CD4-positive, CD25-positive, alpha-beta regulatory T cell (primary cell): Measurements from ENCODE around the gene MEIS2. TPM values are rescaled to one million over a fixed set of nuclear protein-coding genes. Genes with fewer than 3 reads are reported as not detected.

Source experiments
- ATAC-seq, 2 donors: fragments of 150-1000 bp; cut with Tn5 transposase; one replicate each; pipeline ENCODE4 v1.10.0; 2021; ENCODE audit warnings: low read depth in 2 of 2, moderate number of reproducible peaks in 2 of 2, moderate library complexity in 1 of 2
- DNase-seq, 3 donors: peaks; one replicate each; pipeline versions ENCODE4 v3.0.0 to v3.0.0-alpha.2; 2012 to 2022; ENCODE audit warnings: mixed read lengths in 1 of 3
- H3K27ac ChIP-seq: one replicate; pipeline ENCODE4 v1.7.0; 2013; ENCODE audit warnings: mild to moderate bottlenecking, low read length; ENCODE audit not compliant: insufficient read depth, poor library complexity, severe bottlenecking
- H3K27me3 ChIP-seq: one replicate; pipeline ENCODE4 v1.7.0; 2013; ENCODE audit warnings: low read length; ENCODE audit not compliant: control insufficient read depth, insufficient read depth
- H3K36me3 ChIP-seq: one replicate; pipeline ENCODE4 v1.7.0; 2013; ENCODE audit warnings: mild to moderate bottlenecking, low read length, moderate library complexity; ENCODE audit not compliant: control insufficient read depth, insufficient read depth
- H3K4me1 ChIP-seq: 2 replicates; pipeline ENCODE4 v1.7.0; 2013; ENCODE audit warnings: mild to moderate bottlenecking, low read length; ENCODE audit not compliant: insufficient read depth, control insufficient read depth, poor library complexity, severe bottlenecking
- H3K4me3 ChIP-seq: one replicate; pipeline ENCODE4 v1.7.0; 2013; ENCODE audit warnings: low read depth, mild to moderate bottlenecking, low read length, moderate library complexity
- H3K9me3 ChIP-seq, 2 experiments: 1 replicate in 1 of 2; 2 replicates in 1 of 2; pipeline ENCODE4 v1.7.0; 2013; ENCODE audit warnings: low read length in 2 of 2, mild to moderate bottlenecking in 1 of 2, moderate library complexity in 1 of 2; ENCODE audit not compliant: control insufficient read depth in 2 of 2
- H3K27ac Mint-ChIP-seq, 3 donors: one replicate each; pipeline ENCODE4 v1.8.0; 2020 to 2022; ENCODE audit warnings: mild to moderate bottlenecking in 3 of 3, mixed read lengths in 3 of 3, moderate library complexity in 2 of 3
- H3K27me3 Mint-ChIP-seq: one replicate; pipeline ENCODE4 v1.8.0; 2022; ENCODE audit warnings: mild to moderate bottlenecking, mixed read lengths
- H3K36me3 Mint-ChIP-seq: one replicate; pipeline ENCODE4 v1.8.0; 2020; ENCODE audit warnings: mixed read lengths
- H3K4me1 Mint-ChIP-seq, 4 donors: one replicate each; pipeline ENCODE4 v1.8.0; 2020 to 2022; ENCODE audit warnings: mixed read lengths in 4 of 4, mild to moderate bottlenecking in 1 of 4
- H3K4me3 Mint-ChIP-seq, 4 donors: one replicate each; pipeline ENCODE4 v1.8.0; 2020 to 2022; ENCODE audit warnings: mild to moderate bottlenecking in 4 of 4, mixed read lengths in 4 of 4, moderate library complexity in 3 of 4
- H3K9me3 Mint-ChIP-seq, 7 donors: one replicate each; pipeline ENCODE4 v1.8.0; 2020 to 2022; ENCODE audit warnings: mixed read lengths in 7 of 7, mild to moderate bottlenecking in 3 of 7, moderate library complexity in 2 of 7
- polyA plus RNA-seq, 4 donors: library from polyadenylated mRNA; unstranded; fragments of 300-500 nt; fragmentation: Illumina TruSeq; gene quantifications; one replicate each; pipeline ENCODE4 v1.2.3, GENCODE V29; 2021
- total RNA-seq: library from RNA; stranded (reverse); gene quantifications from one replicate; pipeline ENCODE4 v1.2.3, GENCODE V29; 2022

The MEIS2 gene
- total and polyA plus RNA-seq, 5 donors from 2014 or later = not detected

DNA sequence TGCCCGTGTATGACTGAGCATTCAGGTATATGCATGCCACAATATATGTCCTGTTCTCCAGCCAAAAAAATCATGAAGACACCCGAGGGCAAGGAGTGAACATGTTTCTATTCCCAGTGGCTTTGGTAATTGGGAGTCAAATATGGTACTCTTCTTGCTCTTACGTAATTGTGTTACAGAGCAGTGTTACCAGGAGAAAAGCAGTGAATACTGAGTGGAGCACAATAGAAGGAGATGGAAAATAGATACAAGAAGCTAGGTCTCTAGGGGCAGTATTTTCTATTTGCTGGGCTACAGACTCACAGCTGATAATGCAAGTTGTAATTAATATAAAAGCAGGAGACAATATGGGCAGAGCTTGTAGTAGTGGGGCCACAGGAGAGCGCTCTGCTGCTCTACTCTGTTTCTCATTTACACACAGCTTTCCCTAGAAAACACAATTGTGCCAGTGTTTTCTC is 13.2 kb downstream of the MEIS2 start:
- peaks cover 25% of the 10 kb centered on the region for H3K27me3 Mint-ChIP-seq
- H3K36me3 Mint-ChIP-seq = no peaks in the 10 kb centered on the region
- no peaks in the 10 kb centered on the region for H3K9me3 Mint-ChIP-seq
- peaks cover 7% of the 10 kb centered on the region for H3K27me3 ChIP-seq
- ATAC-seq = no peak
- no peak overlapping the region for H3K27ac Mint-ChIP-seq
- H3K36me3 ChIP-seq = no peaks in the 10 kb centered on the region
- DNase-seq = no peak
- no peaks in the 10 kb centered on the region for H3K9me3 ChIP-seq
- no peak overlapping the region for H3K27ac ChIP-seq
- no peaks in the 10 kb centered on the region for H3K4me1 ChIP-seq
- no peaks in the 10 kb centered on the region for H3K4me1 Mint-ChIP-seq
- no peak overlapping the region for H3K4me3 Mint-ChIP-seq
- H3K4me3 ChIP-seq = no peak overlapping the region

DNA sequence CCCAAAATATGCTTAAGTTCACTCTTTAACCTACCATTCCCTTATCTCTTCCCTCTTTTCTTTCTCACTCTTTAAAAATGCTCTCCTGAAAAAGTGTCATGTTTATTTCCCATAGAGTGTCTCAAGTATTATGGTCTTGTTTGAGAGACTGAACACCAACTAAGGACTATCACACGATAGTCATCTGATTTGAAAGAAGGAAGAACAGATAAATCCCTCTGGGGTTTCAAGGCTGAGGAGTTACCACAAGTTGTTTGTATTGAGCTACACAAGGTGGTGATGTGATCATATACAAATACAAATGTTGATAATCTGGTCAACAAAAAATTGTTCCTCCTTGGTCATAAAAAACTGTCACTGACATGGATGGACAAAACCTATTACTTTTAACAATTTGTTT is 13.8 kb downstream of the MEIS2 start:
- Mint-ChIP-seq H3K9me3 (no peaks in the 10 kb centered on the region), H3K27ac (no peak overlapping the region)
- no peak for ATAC-seq

DNA sequence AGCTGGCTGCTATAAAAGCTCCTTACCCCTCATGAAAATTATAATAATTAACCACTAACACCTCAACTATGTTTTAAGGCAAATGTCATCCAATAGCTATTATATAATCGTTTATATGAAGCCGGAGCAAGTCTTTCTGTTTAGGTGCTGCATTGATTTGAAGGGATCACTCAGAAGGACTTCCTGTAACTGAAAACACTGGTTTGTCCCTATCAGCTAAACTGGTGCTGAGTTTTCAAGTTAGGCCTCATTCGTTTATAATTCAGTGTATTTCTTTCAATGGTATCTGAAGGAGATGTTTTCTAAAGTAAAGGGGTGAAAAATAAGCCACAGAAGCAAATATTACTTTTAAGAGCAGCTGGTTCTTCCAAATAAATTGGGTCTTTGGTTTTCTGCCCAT is 14.2 kb downstream of the MEIS2 start:
- no peak overlapping the region for H3K4me3 ChIP-seq
- H3K27me3 ChIP-seq = no peaks in the 10 kb centered on the region
- DNase-seq (no peak), ATAC-seq (no peak)
- H3K4me1 ChIP-seq = no peaks in the 10 kb centered on the region
- Mint-ChIP-seq H3K4me1 (no peaks in the 10 kb centered on the region), H3K27ac (no peak overlapping the region), H3K36me3 (no peaks in the 10 kb centered on the region), H3K27me3 (peaks cover 17% of the 10 kb centered on the region), H3K4me3 (no peak overlapping the region), H3K9me3 (no peaks in the 10 kb centered on the region)
- no peaks in the 10 kb centered on the region for H3K9me3 ChIP-seq
- H3K27ac ChIP-seq = no peak overlapping the region
- H3K36me3 ChIP-seq = no peaks in the 10 kb centered on the region

More for the DNA sequence above, 13.8 kb downstream of the MEIS2 start:
- Histone ChIP-seq H3K4me3 (no peak overlapping the region), H3K4me1 (no peaks in the 10 kb centered on the region), H3K27ac (no peak overlapping the region), H3K27me3 (peaks cover 3% of the 10 kb centered on the region), H3K36me3 (no peaks in the 10 kb centered on the region), H3K9me3 (no peaks in the 10 kb centered on the region)
- no peaks in the 10 kb centered on the region for H3K4me1 Mint-ChIP-seq
- DNase-seq = no peak
- H3K4me3 Mint-ChIP-seq = no peak overlapping the region
- peaks cover 20% of the 10 kb centered on the region for H3K27me3 Mint-ChIP-seq
- no peaks in the 10 kb centered on the region for H3K36me3 Mint-ChIP-seq

GRCh38 chr15:37084602-37085001 is 15.7 kb downstream of the MEIS2 start:
- no peak for ATAC-seq
- Mint-ChIP-seq H3K27me3 (peaks cover 13% of the 10 kb centered on the region), H3K36me3 (no peaks in the 10 kb centered on the region), H3K4me3 (no peak overlapping the region), H3K27ac (no peak overlapping the region), H3K4me1 (no peaks in the 10 kb centered on the region), H3K9me3 (no peaks in the 10 kb centered on the region)
- no peak for DNase-seq
- no peak overlapping the region for H3K27ac ChIP-seq
- no peaks in the 10 kb centered on the region for H3K36me3 ChIP-seq
- no peak overlapping the region for H3K4me3 ChIP-seq
- H3K4me1 ChIP-seq = no peaks in the 10 kb centered on the region
- H3K9me3 ChIP-seq = no peaks in the 10 kb centered on the region
- H3K27me3 ChIP-seq = no peaks in the 10 kb centered on the region

- H3K4me1 Mint-ChIP-seq = no peaks in the 10 kb centered on the region
- no peaks in the 10 kb centered on the region for H3K36me3 ChIP-seq
- H3K4me3 Mint-ChIP-seq = no peak overlapping the region
- DNase-seq (no peak), ATAC-seq (no peak)
- no peaks in the 10 kb centered on the region for H3K36me3 Mint-ChIP-seq
- no peaks in the 10 kb centered on the region for H3K27me3 ChIP-seq
- no peaks in the 10 kb centered on the region for H3K9me3 Mint-ChIP-seq
- H3K27me3 Mint-ChIP-seq = peaks cover 8% of the 10 kb centered on the region
- no peak overlapping the region for H3K27ac Mint-ChIP-seq
- H3K9me3 ChIP-seq = no peaks in the 10 kb centered on the region
- H3K4me1 ChIP-seq = no peaks in the 10 kb centered on the region
- H3K27ac ChIP-seq = no peak overlapping the region
- H3K4me3 ChIP-seq = no peak overlapping the region
Observed at GRCh38 chr15:37083610-37084009, 16.7 kb downstream of the MEIS2 start.

- no peak overlapping the region for H3K27ac Mint-ChIP-seq
Observed at GRCh38 chr15:37081983-37082382, 18.4 kb downstream of the MEIS2 start.

DNA sequence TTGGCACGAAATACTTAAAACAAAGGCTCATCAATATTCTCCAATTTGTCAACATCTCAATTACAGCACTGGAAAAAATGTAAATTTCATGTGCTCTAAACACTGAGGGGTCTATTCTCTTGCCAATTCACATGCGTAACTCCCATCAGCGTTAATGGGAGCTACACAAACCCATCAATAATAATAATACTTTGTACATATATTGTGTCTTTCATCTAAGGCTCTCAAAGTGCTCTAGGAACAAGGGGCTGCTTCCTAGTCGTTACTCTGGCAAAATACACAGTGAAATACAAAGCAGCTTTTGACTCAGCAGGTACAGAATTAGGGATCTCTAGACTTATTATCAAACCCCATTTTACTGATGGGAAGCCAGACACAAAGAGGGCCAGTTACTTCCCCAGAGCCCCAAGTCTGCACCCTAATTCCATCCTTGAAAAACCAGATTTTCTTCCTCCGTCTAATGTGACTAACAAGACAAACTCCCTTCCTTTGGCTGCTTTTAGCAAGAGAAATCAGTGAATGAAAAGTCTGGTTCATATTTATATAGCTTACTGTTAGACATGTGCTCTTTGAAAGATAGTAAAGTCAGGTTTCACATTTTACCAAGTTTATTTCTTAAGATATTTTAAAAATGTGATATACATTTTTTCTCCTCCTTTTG is 20.0 kb downstream of the MEIS2 start:
- no peaks in the 10 kb centered on the region for H3K36me3 Mint-ChIP-seq
- H3K9me3 Mint-ChIP-seq = peaks cover 0 to 3% (median 0%) of the 10 kb centered on the region in 7 donors
- no peaks in the 10 kb centered on the region for H3K4me1 Mint-ChIP-seq

More at GRCh38 chr15:37081983-37082382, 18.4 kb downstream of the MEIS2 start:
- Histone ChIP-seq H3K36me3 (no peaks in the 10 kb centered on the region), H3K4me1 (no peaks in the 10 kb centered on the region), H3K27ac (no peak overlapping the region), H3K9me3 (no peaks in the 10 kb centered on the region), H3K27me3 (no peaks in the 10 kb centered on the region), H3K4me3 (no peak overlapping the region)
- ATAC-seq (no peak), DNase-seq (no peak)
- H3K27me3 Mint-ChIP-seq = no peaks in the 10 kb centered on the region
- no peaks in the 10 kb centered on the region for H3K36me3 Mint-ChIP-seq
- H3K4me3 Mint-ChIP-seq = peak overlapping the region in 1 of 4 donors; percentile 2
- H3K9me3 Mint-ChIP-seq = peaks cover 0 to 3% (median 0%) of the 10 kb centered on the region in 7 donors
- no peaks in the 10 kb centered on the region for H3K4me1 Mint-ChIP-seq

GRCh38 chr15:37079726-37080125 is 20.6 kb downstream of the MEIS2 start:
- no peaks in the 10 kb centered on the region for H3K4me1 Mint-ChIP-seq
- no peaks in the 10 kb centered on the region for H3K36me3 ChIP-seq
- H3K27me3 ChIP-seq = no peaks in the 10 kb centered on the region
- no peak overlapping the region for H3K27ac ChIP-seq
- H3K4me1 ChIP-seq = no peaks in the 10 kb centered on the region
- DNase-seq = no peak
- H3K27me3 Mint-ChIP-seq = peaks cover 9% of the 10 kb centered on the region
- H3K36me3 Mint-ChIP-seq = no peaks in the 10 kb centered on the region
- no peak overlapping the region for H3K4me3 Mint-ChIP-seq
- H3K9me3 ChIP-seq = no peaks in the 10 kb centered on the region
- peaks cover 0 to 3% (median 0%) of the 10 kb centered on the region in 7 donors for H3K9me3 Mint-ChIP-seq
- ATAC-seq = no peak
- H3K27ac Mint-ChIP-seq = no peak overlapping the region
- no peak overlapping the region for H3K4me3 ChIP-seq

More for the DNA sequence above, 20.0 kb downstream of the MEIS2 start:
- no peak for ATAC-seq
- Histone ChIP-seq H3K27me3 (no peaks in the 10 kb centered on the region), H3K9me3 (no peaks in the 10 kb centered on the region), H3K36me3 (no peaks in the 10 kb centered on the region), H3K4me1 (no peaks in the 10 kb centered on the region), H3K4me3 (no peak overlapping the region), H3K27ac (no peak overlapping the region)
- DNase-seq = no peak
- Mint-ChIP-seq H3K27ac (no peak overlapping the region), H3K27me3 (peaks cover 8% of the 10 kb centered on the region), H3K4me3 (no peak overlapping the region)
